GM12878 (cell line): Measurements from ENCODE around the gene TMEM47. TPM values are rescaled to one million over a fixed set of nuclear protein-coding genes. Genes with fewer than 3 reads are reported as not detected.

ENCODE experiments used
- ATAC-seq: fragments of 200-7000 bp; cut with Tn5 transposase; 3 replicates; pipeline ENCODE4 v1.9.1; 2020; ENCODE audit warnings: mild to moderate bottlenecking, moderate library complexity
- BruUV-seq: library from RNA; stranded (reverse); fragments of 400-500 nt; replicated peaks from 2 replicates; lab custom pipeline; 2021; lab: Mats Ljungman, UMichigan
- CTCF ChIA-PET: fragments of 300-600 bp; sonication (Branson Sonifier 250); formaldehyde crosslinking; extraction: SDS; loops from one replicate; lab custom pipeline; 2021; ENCODE audit warnings: inconsistent platforms; lab: Yijun Ruan, JAX
- POLR2A ChIA-PET: fragments of 350-600 bp; formaldehyde crosslinking; extraction: SDS; loops from one replicate; lab custom pipeline; 2021; ENCODE audit warnings: inconsistent platforms; lab: Charles Lee
- RAD21 ChIA-PET: fragments of 300-600 bp; sonication (Branson Sonifier 250); formaldehyde crosslinking; loops from one replicate; lab custom pipeline; 2023; ENCODE audit warnings: antibody characterized with exemption; ENCODE audit not compliant: unreplicated experiment; lab: Charles Lee
- SMC1A ChIA-PET: fragments of 300-600 bp; sonication (Branson Sonifier 250); formaldehyde crosslinking; loops from one replicate; lab custom pipeline; 2023; ENCODE audit not compliant: unreplicated experiment, uncharacterized antibody; lab: Charles Lee
- DNase-seq: peaks from one replicate; pipeline ENCODE4 v3.0.0-alpha.2; 2011; ENCODE audit warnings: low read depth, low spot score
- FAIRE-seq: peaks from 3 replicates; lab custom pipeline; 2011; peaks lifted over from hg19 to GRCh38; lab: Jason Lieb, UNC
- H2AFZ ChIP-seq: 2 replicates; pipeline ENCODE4 v1.6.0; 2011; ENCODE audit warnings: low read depth, low read length, control low read depth; ENCODE audit not compliant: control insufficient read depth
- H3K27ac ChIP-seq: 2 replicates; pipeline ENCODE4 v1.5.1; 2011; ENCODE audit warnings: control low read depth; ENCODE audit not compliant: control insufficient read depth, insufficient read depth
- H3K27me3 ChIP-seq, 2 experiments: replicated peaks in 1 of 2; 2 replicates each; pipeline versions ENCODE4 v1.6.0 to v1.6.1; 2011; ENCODE audit warnings: low read length in 1 of 2; ENCODE audit not compliant: control insufficient read depth in 2 of 2, insufficient read depth in 2 of 2
- H3K36me3 ChIP-seq, 2 experiments: 2 replicates each; pipeline ENCODE4 v1.5.1; 2011; ENCODE audit warnings: low read length in 1 of 2; ENCODE audit not compliant: control insufficient read depth in 2 of 2, insufficient read depth in 2 of 2
- H3K4me1 ChIP-seq: 2 replicates; pipeline ENCODE4 v1.6.1; 2011; ENCODE audit warnings: mild to moderate bottlenecking, low read length, moderate library complexity, mixed read lengths; ENCODE audit not compliant: control insufficient read depth, insufficient read depth
- H3K4me2 ChIP-seq: 2 replicates; pipeline ENCODE4 v1.6.0; 2011; ENCODE audit warnings: control low read depth; ENCODE audit not compliant: control insufficient read depth, insufficient read depth
- H3K4me3 ChIP-seq: fragments of 200-600 bp; sonication (generic); 2 replicates; pipeline ENCODE4 v1.5.1; 2016
- H3K79me2 ChIP-seq: 2 replicates; pipeline ENCODE4 v1.6.0; 2011; ENCODE audit warnings: low read length; ENCODE audit not compliant: control insufficient read depth, insufficient read depth
- H3K9ac ChIP-seq: 2 replicates; pipeline ENCODE4 v1.8.0; 2011; ENCODE audit warnings: low read length, control low read depth, mixed read lengths; ENCODE audit not compliant: control insufficient read depth, insufficient read depth
- H3K9me3 ChIP-seq: replicated peaks from 3 replicates; pipeline ENCODE4 v1.5.1; 2011; ENCODE audit warnings: mild to moderate bottlenecking, low read length; ENCODE audit not compliant: control insufficient read depth, insufficient read depth
- H4K20me1 ChIP-seq: 2 replicates; pipeline ENCODE4 v1.6.0; 2011; ENCODE audit not compliant: control insufficient read depth, insufficient read depth
- BACH1 ChIP-seq: fragments of 450-650 bp; IDR thresholded peaks from 2 replicates; pipeline ENCODE4 v1.6.1; 2017; ENCODE audit warnings: mild to moderate bottlenecking, borderline replicate concordance
- BCL11A ChIP-seq: IDR thresholded peaks from 2 replicates; pipeline ENCODE4 v1.6.1; 2011; ENCODE audit warnings: low read depth, low read length
- IKZF2 ChIP-seq, 2 experiments: fragments of 450-650 bp; IDR thresholded peaks; 2 replicates each; pipeline ENCODE4 v1.6.1; 2017; ENCODE audit warnings: mild to moderate bottlenecking in 2 of 2, moderate library complexity in 2 of 2
- MTA2 ChIP-seq: fragments of 450-650 bp; IDR thresholded peaks from 2 replicates; pipeline ENCODE4 v1.6.1; 2016; ENCODE audit warnings: low read depth, mild to moderate bottlenecking, moderate library complexity
- NBN ChIP-seq: fragments of 450-650 bp; IDR thresholded peaks from 2 replicates; pipeline ENCODE4 v1.6.1; 2016
- NFIC ChIP-seq: IDR thresholded peaks from 2 replicates; pipeline ENCODE4 v1.6.1; 2012; ENCODE audit warnings: low read depth, mild to moderate bottlenecking, inconsistent platforms, low read length, moderate library complexity
- RELA ChIP-seq: fragments of 450-650 bp; IDR thresholded peaks from 2 replicates; pipeline ENCODE4 v1.8.0; 2014; ENCODE audit warnings: borderline replicate concordance; ENCODE audit not compliant: partially characterized antibody
- RUNX3 ChIP-seq: IDR thresholded peaks from 2 replicates; pipeline ENCODE4 v1.6.1; 2012; ENCODE audit warnings: low read length, inconsistent platforms
- SMAD1 ChIP-seq: fragments of 450-650 bp; IDR thresholded peaks from 2 replicates; pipeline ENCODE4 v1.6.1; 2018; ENCODE audit warnings: mild to moderate bottlenecking, low read depth; ENCODE audit not compliant: partially characterized antibody
- SMAD5 ChIP-seq: IDR thresholded peaks from 2 replicates; pipeline ENCODE4 v1.6.1; 2016; ENCODE audit warnings: antibody characterized with exemption, low read depth
- SP1 ChIP-seq: IDR thresholded peaks from one replicate; pipeline ENCODE4 v1.6.1; 2011; ENCODE audit warnings: low read depth, low read length
- STAT3 ChIP-seq: IDR thresholded peaks from 2 replicates; pipeline ENCODE4 v1.6.1; 2011; ENCODE audit warnings: low read depth, low read length, improper control_type of control experiment
- YY1 ChIP-seq: IDR thresholded peaks from 2 replicates; pipeline ENCODE4 v1.6.1; 2011; ENCODE audit warnings: low read depth, mild to moderate bottlenecking, low read length
- ZNF274 ChIP-seq: IDR thresholded peaks from one replicate; pipeline ENCODE4 v1.8.0; 2011; ENCODE audit not compliant: insufficient read length, insufficient read depth
- WGBS: methylation state at CpG from one replicate; pipeline ENCODE4 v1.1.6; 2016; ENCODE audit warnings: low lambda C conversion rate; ENCODE audit not compliant: insufficient replicate concordance, insufficient coverage; ENCODE audit errors: missing lambda C conversion rate; 5-methylcytosine and 5-hydroxymethylcytosine counted together
- in situ Hi-C: fragments of 300-500 bp; cut with MboI; formaldehyde crosslinking; loops from 9 replicates; pipeline ENCODE4 v1.14.3; 2018; ENCODE audit warnings: mixed read lengths
- intact Hi-C: fragments of 100-400 bp; cut with micrococcal nuclease; formaldehyde crosslinking; loops from one replicate; pipeline ENCODE4 v1.14.2; 2022; ENCODE audit not compliant: unreplicated experiment
- polyA plus RNA-seq, 11 experiments: library from polyadenylated mRNA; depleted of rRNA in 4 of 11; unstranded in 6 of 11; stranded (reverse) in 5 of 11; fragments of >200 nt; fragmentation: Nextera tagmentation in 4 of 11; fragmentation: Illumina TruSeq in 1 of 11; extraction: Ambion mirVana in 4 of 11; extraction: Trizol in 1 of 11; gene quantifications; 1 replicate in 1 of 11; 2 replicates in 10 of 11; pipeline versions ENCODE4 v1.2.1 to v1.2.3, GENCODE V29; 2011 to 2016; ENCODE audit warnings: inconsistent platforms in 2 of 11, missing spikeins in 2 of 11, low read depth in 1 of 11
- total RNA-seq, 4 experiments: library from RNA; depleted of rRNA in 3 of 4; stranded (reverse); fragments of >200 nt in 3 of 4; fragmentation: Illumina TruSeq in 1 of 4; extraction: Trizol in 1 of 4; gene quantifications; 2 replicates each; pipeline versions ENCODE4 v1.2.1 to v1.2.3, GENCODE V29; 2013 to 2021
- TF ChIP-seq, protein P1 (sequence below): fragments of 150-350 bp; IDR thresholded peaks from 2 replicates; pipeline ENCODE4 v1.6.1; 2014; ENCODE audit warnings: mild to moderate bottlenecking, low read depth, low read length
- TF ChIP-seq, protein P2 (sequence below): IDR thresholded peaks from 2 replicates; pipeline ENCODE4 v1.6.1; 2012; ENCODE audit warnings: low read depth, low read length, improper control_type of control experiment
- TF ChIP-seq, protein P3 (sequence below): fragments of 450-650 bp; formaldehyde crosslinking; IDR thresholded peaks from 2 replicates; pipeline ENCODE4 v1.4.0; 2022; ENCODE audit warnings: mild to moderate bottlenecking, moderate library complexity
- TF ChIP-seq, protein P4 (sequence below): fragments of 450-650 bp; IDR thresholded peaks from 2 replicates; pipeline ENCODE4 v1.6.1; 2018; ENCODE audit warnings: borderline replicate concordance, mild to moderate bottlenecking; ENCODE audit not compliant: partially characterized antibody

The TMEM47 gene
- total and polyA plus RNA-seq, 10 of the 15 experiments (the other 5 are each of a cell fraction or from before 2014, with no cell fraction given): 0.04 to 0.10 (median 0.09) TPM; not detected in 7

DNA sequence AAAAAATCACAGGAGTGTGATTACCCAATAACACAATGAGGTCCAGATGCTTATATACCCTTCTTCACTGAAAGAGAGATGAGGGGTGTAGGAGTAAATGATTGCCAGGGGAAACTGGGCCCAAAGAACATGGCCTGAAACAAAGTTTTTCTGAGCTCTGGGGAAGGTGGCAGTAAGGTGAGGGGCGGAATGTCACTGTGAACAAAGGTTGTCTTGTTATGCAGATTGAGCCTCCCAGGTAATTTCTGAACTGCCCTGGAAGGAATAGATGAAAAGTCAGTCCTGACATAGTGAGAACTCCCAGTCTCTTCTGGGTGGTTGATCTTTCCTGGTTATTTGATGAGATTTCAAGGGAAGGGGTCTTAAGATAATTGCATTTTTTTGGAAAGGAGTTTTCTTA lies 2.5 kb upstream of the TMEM47 start:
- intact Hi-C loops: no loop called here
- CTCF ChIA-PET: no interaction called here
- TF ChIP-seq, protein P1, sequence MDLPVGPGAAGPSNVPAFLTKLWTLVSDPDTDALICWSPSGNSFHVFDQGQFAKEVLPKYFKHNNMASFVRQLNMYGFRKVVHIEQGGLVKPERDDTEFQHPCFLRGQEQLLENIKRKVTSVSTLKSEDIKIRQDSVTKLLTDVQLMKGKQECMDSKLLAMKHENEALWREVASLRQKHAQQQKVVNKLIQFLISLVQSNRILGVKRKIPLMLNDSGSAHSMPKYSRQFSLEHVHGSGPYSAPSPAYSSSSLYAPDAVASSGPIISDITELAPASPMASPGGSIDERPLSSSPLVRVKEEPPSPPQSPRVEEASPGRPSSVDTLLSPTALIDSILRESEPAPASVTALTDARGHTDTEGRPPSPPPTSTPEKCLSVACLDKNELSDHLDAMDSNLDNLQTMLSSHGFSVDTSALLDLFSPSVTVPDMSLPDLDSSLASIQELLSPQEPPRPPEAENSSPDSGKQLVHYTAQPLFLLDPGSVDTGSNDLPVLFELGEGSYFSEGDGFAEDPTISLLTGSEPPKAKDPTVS: no peak
- TF ChIP-seq RUNX3: no peak
- no peak for TF ChIP-seq BCL11A
- no peak for TF ChIP-seq IKZF2 (IDR thresholded peaks at IDR 0.05)
- TF ChIP-seq SMAD5: no peak
- no peak for TF ChIP-seq SMAD1
- TF ChIP-seq NBN: no peak
- no peak for TF ChIP-seq STAT3
- no peak for TF ChIP-seq BACH1
- TF ChIP-seq SP1: no peak
- TF ChIP-seq, protein P2, sequence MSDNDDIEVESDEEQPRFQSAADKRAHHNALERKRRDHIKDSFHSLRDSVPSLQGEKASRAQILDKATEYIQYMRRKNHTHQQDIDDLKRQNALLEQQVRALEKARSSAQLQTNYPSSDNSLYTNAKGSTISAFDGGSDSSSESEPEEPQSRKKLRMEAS: no peak
- no peak for TF ChIP-seq MTA2
- TF ChIP-seq NFIC: no peak
- TF ChIP-seq RELA: no peak
- TF ChIP-seq, protein P3, sequence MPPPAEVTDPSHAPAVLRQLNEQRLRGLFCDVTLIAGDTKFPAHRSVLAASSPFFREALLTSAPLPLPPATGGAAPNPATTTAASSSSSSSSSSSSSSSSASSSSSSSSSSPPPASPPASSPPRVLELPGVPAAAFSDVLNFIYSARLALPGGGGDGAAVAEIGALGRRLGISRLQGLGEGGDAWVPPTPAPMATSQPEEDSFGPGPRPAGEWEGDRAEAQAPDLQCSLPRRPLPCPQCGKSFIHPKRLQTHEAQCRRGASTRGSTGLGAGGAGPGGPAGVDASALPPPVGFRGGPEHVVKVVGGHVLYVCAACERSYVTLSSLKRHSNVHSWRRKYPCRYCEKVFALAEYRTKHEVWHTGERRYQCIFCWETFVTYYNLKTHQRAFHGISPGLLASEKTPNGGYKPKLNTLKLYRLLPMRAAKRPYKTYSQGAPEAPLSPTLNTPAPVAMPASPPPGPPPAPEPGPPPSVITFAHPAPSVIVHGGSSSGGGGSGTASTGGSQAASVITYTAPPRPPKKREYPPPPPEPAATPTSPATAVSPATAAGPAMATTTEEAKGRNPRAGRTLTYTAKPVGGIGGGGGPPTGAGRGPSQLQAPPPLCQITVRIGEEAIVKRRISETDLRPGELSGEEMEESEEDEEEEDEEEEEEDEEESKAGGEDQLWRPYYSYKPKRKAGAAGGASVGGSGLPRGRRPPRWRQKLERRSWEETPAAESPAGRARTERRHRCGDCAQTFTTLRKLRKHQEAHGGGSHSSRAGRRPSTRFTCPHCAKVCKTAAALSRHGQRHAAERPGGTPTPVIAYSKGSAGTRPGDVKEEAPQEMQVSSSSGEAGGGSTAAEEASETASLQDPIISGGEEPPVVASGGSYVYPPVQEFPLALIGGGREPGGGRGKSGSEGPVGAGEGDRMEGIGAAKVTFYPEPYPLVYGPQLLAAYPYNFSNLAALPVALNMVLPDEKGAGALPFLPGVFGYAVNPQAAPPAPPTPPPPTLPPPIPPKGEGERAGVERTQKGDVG (CRISPR knock-in tag): no peak
- TF ChIP-seq, protein P4, sequence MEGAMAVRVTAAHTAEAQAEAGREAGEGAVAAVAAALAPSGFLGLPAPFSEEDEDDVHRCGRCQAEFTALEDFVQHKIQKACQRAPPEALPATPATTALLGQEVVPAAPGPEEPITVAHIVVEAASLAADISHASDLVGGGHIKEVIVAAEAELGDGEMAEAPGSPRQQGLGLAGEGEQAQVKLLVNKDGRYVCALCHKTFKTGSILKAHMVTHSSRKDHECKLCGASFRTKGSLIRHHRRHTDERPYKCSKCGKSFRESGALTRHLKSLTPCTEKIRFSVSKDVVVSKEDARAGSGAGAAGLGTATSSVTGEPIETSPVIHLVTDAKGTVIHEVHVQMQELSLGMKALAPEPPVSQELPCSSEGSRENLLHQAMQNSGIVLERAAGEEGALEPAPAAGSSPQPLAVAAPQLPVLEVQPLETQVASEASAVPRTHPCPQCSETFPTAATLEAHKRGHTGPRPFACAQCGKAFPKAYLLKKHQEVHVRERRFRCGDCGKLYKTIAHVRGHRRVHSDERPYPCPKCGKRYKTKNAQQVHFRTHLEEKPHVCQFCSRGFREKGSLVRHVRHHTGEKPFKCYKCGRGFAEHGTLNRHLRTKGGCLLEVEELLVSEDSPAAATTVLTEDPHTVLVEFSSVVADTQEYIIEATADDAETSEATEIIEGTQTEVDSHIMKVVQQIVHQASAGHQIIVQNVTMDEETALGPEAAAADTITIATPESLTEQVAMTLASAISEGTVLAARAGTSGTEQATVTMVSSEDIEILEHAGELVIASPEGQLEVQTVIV: no peak
- no peak for TF ChIP-seq ZNF274
- no peak for TF ChIP-seq YY1
- no peak overlapping the region for H3K4me3 ChIP-seq
- H3K27me3 ChIP-seq: no peaks in the 10 kb centered on the region; a peak in 1 of 4 replicates
- FAIRE-seq (no peak), ATAC-seq (no peak), DNase-seq (no peak)
- SMC1A ChIA-PET: no interaction called here
- H3K4me2 ChIP-seq: no peak overlapping the region
- H3K79me2 ChIP-seq: no peaks in the 10 kb centered on the region
- no TSS peak for BruUV-seq
- no peaks in the 10 kb centered on the region for H3K36me3 ChIP-seq
- H4K20me1 ChIP-seq: no peaks in the 10 kb centered on the region; the same call in 1 of the 2 replicates
- no peak overlapping the region for H3K27ac ChIP-seq
- no peak overlapping the region for H3K9ac ChIP-seq
- no peak overlapping the region for H2AFZ ChIP-seq
- RAD21 ChIA-PET: no interaction called here
- H3K9me3 ChIP-seq: no peaks in the 10 kb centered on the region
- in situ Hi-C loops: no loop called here
- POLR2A ChIA-PET: no interaction called here
- 0% methylated on average over 1 of the region's 1 CpG for WGBS
- H3K4me1 ChIP-seq: no peaks in the 10 kb centered on the region
